Caki2 (cell line): ENCODE data around the gene DHX32. TPM values are rescaled to one million over a fixed set of nuclear protein-coding genes. Genes with fewer than 3 reads are reported as not detected.
"Not testable (repeated sequence)": the region's sequence is repeated elsewhere in the genome, so short reads cannot be mapped to it uniquely, and the experiment has no call there.

ENCODE experiments used
- DNase-seq: peaks from one replicate; pipeline ENCODE4 v3.0.0-alpha.2; 2015; ENCODE audit warnings: low read depth
- in situ Hi-C: cut with HindIII; loops from 2 replicates; pipeline ENCODE4 v1.10.0; 2016; ENCODE audit warnings: low sequenced_read_pairs, low pct_unique_long_range_greater_than_20kb, mixed read lengths
- total RNA-seq: library from RNA; depleted of rRNA; stranded (reverse); fragments of >200 nt; shearing (Covaris generic); gene quantifications from 2 replicates; pipeline ENCODE4 v1.2.3, GENCODE V29; 2014; ENCODE audit warnings: low replicate concordance; rRNA removed

Gene DHX32, protein sequence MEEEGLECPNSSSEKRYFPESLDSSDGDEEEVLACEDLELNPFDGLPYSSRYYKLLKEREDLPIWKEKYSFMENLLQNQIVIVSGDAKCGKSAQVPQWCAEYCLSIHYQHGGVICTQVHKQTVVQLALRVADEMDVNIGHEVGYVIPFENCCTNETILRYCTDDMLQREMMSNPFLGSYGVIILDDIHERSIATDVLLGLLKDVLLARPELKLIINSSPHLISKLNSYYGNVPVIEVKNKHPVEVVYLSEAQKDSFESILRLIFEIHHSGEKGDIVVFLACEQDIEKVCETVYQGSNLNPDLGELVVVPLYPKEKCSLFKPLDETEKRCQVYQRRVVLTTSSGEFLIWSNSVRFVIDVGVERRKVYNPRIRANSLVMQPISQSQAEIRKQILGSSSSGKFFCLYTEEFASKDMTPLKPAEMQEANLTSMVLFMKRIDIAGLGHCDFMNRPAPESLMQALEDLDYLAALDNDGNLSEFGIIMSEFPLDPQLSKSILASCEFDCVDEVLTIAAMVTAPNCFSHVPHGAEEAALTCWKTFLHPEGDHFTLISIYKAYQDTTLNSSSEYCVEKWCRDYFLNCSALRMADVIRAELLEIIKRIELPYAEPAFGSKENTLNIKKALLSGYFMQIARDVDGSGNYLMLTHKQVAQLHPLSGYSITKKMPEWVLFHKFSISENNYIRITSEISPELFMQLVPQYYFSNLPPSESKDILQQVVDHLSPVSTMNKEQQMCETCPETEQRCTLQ
- 45.3 and 48.9 TPM in 2 replicates for total RNA-seq

DNA sequence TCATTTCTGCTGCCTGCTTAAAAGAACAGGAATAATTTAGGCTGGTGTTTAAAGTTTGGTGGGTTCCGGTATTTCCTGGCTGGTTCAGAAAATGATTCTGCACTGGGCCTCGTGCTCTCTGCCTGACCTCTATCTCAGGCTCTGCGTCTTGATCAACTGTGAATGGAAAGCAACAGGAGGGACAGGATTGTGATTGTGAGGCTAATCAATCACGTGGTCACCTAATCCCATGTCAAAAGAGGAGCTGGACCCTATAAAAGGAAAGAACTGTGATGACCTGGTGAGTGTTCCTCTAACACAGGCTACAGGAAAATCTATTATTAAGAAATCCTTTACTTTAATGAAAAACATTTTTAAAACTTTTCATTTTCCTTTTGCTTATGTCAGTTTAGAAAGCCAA, at the start of gene DHX32:
Gene DHX32 (minus strand): TSS at position 101 of the 400 bp plus-strand sequence. CDS start 468 bp downstream, outside the sequence.
- in situ Hi-C loops, result no loop called here
- no peak for DNase-seq

DNA sequence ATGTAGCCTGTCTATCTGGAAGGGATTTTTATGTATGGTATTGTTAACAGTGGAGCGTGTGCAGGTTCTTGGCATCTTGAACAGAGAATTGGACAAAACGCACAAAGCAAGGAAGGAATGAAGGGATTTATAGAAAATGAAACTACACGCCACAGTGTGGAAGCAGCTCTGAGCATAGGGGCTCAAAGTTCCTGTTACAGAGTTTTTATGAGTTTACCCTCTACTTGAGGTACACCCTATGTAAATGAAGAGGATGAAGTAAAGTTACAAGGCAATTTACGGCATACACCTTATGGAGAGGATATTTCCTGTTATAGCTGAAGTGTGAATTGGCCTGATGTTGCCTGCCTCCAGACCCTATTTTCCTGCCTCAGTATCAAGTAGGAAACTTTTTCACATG, 48.5 kb upstream of the DHX32 start:
- in situ Hi-C loops, result no loop called here
- DNase-seq, result no peak

DNA sequence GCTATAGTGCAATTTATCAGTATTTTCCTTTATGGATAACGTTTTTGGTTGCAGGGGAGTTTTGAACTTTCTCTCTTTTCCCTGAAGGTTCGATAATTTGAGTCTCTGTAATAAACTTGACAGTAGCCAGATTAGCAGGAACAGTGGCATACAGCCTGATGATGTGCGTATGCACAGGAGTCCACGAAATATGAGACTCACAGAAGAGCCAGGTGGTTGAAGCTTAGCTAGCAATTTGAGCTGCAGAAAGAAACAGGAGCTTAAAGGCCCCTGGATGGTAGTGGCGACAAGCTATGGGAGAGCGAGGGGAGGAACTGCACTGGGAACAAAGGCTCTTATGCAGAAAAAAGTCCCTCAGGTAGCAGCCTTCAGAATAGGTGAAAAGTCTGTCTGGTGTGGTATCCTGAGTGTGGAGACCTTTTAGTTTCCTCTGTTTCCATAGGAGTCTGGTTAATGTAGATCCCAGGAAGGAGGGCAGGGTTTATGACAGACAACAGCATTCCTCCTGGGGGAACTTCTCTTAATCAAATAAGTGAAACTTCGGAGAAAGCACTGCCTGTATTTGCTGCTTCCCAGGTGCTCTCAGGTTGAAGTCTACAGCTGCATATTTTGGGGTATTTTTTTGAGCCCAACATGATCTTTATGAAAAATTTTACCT, 48.0 kb upstream of the DHX32 start:
- DNase-seq, result no peak
- in situ Hi-C loops, result no loop called here

DNA sequence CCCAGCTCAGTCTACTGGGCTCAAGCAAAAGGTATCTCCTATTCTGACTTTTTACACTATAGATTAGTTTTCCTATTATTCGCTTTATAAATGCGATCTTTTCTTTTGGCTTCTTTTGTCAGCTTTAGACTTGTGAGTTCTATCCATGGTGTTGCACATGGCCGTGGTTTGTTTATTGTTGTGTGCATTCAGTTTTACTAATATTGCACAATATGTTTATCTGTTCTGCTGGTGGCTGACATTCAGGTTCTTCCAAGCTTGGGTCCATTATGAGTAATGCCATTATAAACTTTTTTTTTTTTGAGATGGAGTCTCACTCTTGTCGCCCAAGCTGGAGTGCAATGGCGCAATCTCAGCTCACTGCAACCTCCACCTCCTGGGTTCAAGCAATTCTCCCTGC, 46.2 kb upstream of the DHX32 start:
- DNase-seq, in situ Hi-C loops: not testable (repeated sequence)

DNA sequence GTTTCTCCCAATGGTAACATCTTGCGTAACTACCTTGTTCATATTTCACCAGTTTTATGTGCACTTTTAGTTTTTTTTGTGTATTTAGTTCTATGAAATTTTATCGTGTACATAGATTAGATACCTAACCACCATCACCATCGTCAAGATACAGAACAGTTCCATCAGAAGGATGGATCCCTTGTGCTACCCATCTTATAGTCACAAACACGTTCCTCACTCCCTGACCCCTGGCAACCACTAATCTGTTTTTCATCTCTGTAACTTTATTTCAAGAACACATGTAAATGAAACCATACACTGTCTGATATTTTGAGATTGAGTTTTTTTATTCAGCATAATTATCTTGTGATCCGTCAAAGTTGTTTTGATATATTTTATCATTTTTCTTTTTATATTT, 45.2 kb upstream of the DHX32 start:
- in situ Hi-C loops, result no loop called here

DNA sequence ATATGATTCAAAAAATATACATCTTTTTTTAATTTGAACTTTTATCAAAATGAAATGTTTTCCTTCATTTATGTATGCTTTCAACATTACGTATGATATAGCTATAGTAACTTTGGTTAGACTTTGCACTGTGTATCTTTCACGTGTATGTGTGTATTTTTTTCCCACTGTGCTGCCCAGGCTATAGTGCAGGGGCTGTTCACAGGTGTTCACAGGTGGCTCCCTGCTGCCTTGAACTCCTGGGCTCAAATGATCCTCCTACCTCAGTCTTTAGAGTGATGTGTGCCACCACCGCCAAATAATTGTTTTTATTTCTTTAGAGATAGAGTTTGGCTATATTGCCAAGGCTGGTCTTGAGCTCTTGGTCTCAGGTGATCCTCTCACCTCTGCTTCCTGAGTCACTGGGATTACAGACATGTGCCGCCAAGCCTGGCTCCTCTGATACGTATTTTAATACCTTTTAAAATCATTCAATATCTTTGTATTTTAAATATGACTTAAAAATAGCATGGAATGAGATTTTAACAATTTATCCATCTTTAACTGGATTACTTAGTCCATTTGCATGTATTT, 44.3 kb upstream of the DHX32 start:
- DNase-seq, result no peak
- in situ Hi-C loops, result no loop called here

More for the DNA sequence above, 45.2 kb upstream of the DHX32 start:
- DNase-seq, result no peak

DNA sequence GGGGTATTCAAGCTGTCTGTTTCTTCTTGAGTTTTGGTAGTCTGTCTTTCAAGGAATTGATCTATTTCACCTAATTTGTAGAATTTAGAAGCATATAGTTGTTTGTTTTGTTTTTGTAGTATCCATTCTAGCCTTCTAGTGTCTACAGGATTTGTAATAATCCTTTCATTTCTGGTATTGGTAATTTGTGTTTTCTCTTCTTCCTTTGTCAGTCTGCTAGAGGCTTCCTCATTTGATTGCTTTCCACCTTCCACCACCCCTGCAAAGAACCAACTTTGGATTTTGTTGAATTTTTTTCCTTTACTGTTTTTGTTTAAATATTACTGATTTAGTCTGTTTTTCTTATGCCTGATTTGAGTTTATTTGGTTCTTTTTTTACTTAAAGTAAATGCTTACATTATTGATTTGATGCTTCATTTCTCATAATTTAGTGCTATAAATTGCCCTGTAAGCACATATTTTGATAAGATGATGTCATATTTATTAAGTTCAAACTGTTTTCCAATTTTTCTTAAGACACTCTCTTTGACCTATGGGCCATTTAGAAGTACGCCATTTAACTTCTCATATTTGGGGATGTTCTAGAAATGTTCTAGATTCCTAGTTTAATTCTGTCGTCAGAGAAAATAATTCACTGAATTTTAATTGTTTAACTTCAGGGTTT, 40.7 kb upstream of the DHX32 start:
- in situ Hi-C loops, DNase-seq: not testable (repeated sequence)

DNA sequence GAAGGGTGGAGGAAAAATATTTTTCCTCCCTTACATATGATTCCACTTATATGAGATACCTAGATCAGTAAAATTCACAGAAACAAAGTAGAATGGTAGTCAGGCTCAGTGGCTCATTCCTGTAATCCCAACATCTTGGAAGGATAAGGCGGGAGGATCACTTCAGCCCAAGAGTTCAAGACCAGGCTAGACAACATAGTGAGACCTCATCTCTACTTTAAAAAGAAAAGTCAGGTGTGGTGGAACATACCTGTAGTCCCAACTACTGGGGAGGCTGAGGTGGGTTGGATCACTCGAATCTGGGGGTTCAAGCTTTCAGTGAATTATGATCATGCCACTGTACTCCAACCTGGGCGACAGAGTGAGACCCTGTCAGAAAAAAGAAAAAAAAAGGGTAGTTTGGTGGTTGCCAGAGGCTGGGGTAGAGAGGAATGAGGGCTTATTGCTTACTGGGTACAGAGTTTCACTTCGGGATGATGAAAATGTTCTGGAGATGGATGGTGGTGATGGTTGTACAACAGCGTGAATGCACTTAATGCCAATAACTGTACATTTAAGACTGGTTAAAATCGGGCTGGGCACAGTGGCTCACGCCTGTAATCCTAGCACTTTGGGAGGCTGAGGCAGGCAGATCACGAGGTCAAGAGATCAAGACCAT, 36.7 kb upstream of the DHX32 start:
- in situ Hi-C loops, DNase-seq: not testable (repeated sequence)

DNA sequence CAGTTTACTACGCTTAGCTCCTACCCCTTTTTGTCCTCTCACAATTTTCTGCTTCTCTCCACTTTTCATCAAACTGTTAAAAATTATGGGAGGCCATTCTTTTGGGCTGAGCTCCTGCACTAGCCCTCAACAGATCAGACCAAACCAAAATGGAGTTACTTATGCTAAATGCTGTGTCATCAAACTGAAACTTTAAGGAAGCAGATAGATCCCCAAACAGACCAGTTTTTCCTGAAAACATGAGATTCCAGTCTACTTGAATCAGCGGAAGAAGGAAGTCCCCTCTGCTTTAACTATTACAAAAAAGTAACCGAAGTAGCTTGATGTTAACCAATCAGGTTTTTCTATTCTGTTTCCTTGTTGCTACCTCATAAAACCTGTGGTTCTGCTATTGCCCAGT, 35.9 kb upstream of the DHX32 start:
- in situ Hi-C loops, result no loop called here
- no peak for DNase-seq

DNA sequence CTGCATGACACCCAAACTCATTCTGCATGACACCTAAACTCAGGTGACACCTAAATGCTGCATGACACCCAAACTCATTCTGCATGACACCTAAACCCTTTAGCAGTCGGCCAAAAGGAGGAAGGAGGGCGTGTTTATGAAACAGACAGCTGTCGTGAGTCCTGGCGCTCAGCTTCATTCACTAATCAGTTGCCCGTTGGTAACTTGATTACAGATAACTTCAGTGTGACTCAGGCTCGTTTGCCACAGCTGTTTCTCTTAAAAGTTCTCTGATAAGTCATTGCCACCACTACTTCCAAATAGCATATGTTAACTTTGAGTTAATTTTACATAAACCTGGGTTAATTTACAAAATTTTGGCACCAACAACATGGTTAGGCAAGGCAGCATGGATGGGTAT, 32.2 kb upstream of the DHX32 start:
- in situ Hi-C loops, DNase-seq: not testable (repeated sequence)

DNA sequence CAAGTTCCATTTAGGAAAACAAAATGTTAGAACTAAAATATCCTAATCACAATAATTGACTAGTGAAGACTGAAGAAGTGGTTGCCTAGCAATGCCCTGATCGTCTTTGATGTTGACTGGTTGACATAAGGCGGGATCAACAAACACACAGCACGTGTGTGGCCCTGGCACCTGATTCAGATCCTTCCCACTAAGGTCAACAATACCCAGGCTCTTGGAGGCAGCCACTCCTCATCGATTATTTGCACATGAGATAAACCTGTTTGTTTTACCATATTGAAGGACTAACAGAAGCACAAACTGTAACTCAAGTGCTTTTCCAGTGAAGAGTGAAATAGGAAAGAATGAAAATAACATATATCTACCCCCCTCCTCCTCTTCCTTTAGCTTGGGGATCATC, 30.9 kb upstream of the DHX32 start:
- DNase-seq, result no peak
- in situ Hi-C loops, result no loop called here

DNA sequence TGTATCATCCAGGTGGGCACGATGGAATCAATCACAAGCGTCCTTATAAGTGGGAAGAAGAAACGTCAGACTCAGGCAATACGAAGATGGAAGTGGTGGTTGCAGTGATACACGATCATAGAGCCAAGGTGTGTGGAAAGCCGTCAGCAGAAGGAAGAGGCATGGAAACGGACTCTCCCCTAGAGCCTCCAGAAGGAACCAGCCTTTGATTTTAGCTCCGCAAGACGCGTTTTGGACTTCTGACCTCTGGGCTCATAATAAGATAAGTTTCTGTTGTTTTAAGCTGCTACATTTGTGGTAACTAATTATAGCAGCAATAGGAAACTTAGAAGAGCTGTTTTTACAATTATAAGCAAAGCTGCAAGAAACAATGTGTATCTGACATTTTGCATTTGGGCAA, 30.1 kb upstream of the DHX32 start:
- no peak for DNase-seq
- in situ Hi-C loops, result no loop called here

DNA sequence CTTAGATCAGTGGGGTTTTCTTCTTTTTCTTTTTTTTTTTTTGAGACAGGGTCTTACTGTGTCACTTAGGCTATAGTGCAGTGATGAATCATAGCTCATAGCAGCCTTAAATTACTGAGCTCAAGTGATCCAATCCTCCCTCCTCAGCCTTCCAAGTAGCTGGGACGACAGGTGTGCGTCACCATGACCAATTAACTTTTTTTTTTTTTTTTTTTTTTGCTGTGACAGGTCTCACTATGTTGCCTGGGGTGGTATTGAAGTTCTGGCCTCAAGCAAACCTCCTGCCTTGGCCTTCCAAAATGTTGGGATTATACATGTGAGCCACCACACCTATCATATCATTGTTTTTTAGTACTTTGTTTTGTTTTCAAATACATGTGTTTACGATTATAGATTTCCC, 28.4 kb upstream of the DHX32 start:
- in situ Hi-C loops, DNase-seq: not testable (repeated sequence)

DNA sequence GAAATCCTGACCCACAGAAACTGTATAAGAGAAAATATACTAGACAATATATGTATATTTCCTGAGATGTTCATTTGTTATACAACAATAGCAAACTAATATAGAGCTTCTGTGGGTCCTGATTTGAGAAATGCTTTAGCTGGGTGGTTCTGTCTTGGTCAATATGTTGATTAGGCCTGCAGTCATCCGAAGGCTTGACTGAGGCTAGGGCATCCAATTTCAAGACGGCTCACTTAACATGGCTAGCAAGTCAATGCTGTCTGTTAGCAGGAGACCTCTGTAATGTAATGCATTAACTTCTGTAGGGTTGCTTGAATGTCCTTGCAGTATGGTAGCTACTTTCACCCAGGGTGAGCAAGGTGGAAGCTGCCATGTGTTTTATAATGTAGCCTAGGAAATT, 27.7 kb upstream of the DHX32 start:
- in situ Hi-C loops, DNase-seq: not testable (repeated sequence)

DNA sequence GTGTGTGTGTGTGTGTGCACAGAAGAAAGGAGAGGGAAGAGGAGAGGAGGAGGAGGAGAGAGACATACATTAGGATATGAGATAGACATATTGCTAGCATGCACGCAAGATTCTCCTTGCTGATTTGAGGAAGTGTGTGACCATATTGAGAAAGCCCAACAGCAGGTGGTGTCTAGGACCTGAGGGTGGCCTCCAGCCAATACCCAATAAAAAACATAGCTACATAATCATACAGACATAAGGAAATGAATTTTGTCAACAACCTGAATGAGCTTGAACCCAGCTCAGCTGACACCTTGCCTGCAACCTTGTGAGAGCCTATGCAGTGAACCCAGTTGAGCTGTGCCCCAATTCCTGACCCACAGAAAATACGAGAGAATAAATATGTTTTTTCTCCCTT, 26.5 kb upstream of the DHX32 start:
- in situ Hi-C loops, result not testable (repeated sequence)

DNA sequence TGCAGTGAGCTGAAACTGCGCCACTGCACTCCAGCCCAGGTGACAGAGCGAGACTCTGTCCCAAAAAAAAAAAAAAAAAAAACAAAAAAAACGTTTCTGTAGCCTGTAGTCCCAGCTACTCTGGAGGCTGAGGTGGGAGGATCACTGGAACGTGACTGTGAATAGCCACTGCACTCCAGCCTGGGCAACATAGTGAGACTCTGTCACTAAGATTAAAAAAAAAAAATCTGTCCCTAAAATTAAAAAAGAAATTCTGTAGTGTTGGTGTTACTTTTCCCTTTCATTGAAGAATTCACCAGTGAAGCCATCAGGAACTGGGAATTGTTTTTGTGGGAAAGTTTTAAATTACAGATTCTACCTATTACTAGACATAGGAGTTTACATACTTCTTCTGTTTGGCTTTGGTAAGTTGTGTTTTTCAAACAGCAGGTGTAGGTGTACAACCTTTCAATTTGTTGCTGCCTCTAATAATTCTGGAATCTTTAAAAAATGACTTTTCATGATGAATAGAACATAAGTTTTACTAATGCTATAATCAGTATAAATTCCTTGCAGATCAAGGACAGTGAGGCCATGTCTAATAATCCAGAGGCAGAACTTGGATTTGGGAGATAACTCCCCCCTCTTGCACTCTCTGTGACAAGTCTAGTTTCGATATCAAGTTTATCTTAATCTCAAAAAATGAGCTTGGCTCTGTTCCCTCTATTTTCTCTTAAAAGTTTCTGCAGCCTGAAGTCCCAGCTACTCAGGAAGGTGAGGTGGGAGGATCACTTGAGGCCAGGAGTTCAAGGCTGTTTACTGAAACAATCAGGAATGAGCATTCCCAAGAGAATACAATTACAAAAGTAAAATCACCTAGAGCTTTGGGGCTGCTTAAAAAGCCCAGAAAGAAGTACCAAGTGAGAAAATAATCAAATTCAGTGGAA, 24.2 kb upstream of the DHX32 start:
- DNase-seq, in situ Hi-C loops: not testable (repeated sequence)

More for the DNA sequence above, 26.5 kb upstream of the DHX32 start:
- DNase-seq, result not testable (repeated sequence)
